ENCODE measurements around the gene ANGPT4. TPM values are rescaled to one million over a fixed set of nuclear protein-coding genes. Genes with fewer than 3 reads are reported as not detected.
"Not testable (repeated sequence)": the region's sequence is repeated elsewhere in the genome, so short reads cannot be mapped to it uniquely, and the experiment has no call there.

Gene ANGPT4
- total RNA-seq, 8 experiments from 2014 or later: 0.05 to 0.28 (median 0.08) TPM; not detected in 3

DNA sequence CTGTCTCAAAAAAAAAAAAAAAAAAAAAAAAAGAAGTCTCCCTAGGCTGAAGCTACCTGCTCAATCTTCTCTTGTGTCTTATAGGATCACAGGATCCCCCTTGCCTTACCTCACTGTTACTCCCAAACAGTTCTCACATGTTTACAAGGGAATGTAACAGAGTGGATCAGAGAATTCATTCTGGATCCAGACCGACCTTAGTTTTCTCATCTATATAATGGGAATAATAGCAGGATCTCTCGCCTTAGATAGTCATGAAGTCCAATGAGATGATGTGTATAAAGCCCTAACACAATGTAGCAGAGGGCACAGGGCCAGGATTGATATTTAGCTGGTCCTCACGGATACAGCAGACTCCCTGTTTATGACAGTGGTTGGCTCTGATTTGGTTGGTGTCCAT is 84.9 kb downstream of the ANGPT4 start:
- WGBS, 10 experiments: 20 to 83% (median 69%) methylated on average over 1 to 3 of the region's 3 CpGs; no CpG with 5 or more reads in 6 of the 10 experiments
- Histone ChIP-seq H3K4me1 (replicated peaks in 1 of 2) (peaks cover 11 to 14% of the 10 kb centered on the region in 2 donors), H3K27ac (no peak overlapping the region), H3K4me3 (no peak overlapping the region)
- ATAC-seq (replicated peaks in 6 of 8): no peak
- in situ Hi-C loops (cut with MboI; ENCODE audit: low pct_unique_long_range_greater_than_20kb in 2 of 9, low sequenced_read_pairs in 9 of 9, unreplicated experiment in 9 of 9): no loop called here

- Histone ChIP-seq H3K27ac (no peak overlapping the region), H3K4me1 (replicated peaks in 1 of 2) (peaks cover 11 to 14% of the 10 kb centered on the region in 2 donors), H3K4me3 (no peak overlapping the region)
- whole genome bisulfite sequencing, 10 experiments: 32 to 90% (median 75%) methylated on average over 2 to 8 of the region's 8 CpGs
- in situ Hi-C loops (cut with MboI; ENCODE audit: low pct_unique_long_range_greater_than_20kb in 2 of 9, low sequenced_read_pairs in 9 of 9, unreplicated experiment in 9 of 9): no loop called here
- no peak for ATAC-seq (replicated peaks in 6 of 8)
Measured at GRCh38 chr20:830011-830521, 86.1 kb downstream of the ANGPT4 start.

DNA sequence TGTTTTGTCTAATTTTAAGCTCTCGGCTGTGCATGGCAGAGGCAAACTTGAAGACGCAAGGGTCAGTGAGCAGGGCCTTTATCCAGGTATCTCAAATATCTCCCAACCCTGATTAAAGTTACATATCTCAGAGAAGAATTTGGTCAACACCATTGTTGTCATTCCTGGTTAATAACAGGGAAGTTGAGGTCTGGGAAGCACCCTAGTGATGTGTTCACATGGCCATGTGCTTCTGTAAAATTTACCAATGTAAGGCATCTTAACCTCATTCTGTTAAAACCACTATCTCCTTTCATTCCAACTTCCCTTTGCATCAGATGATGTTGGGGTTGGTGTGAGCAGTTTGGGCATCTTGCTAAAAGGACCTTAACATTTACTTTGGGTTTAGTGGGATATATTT is 86.6 kb downstream of the ANGPT4 start:
- in situ Hi-C loops (cut with MboI; ENCODE audit: low pct_unique_long_range_greater_than_20kb in 2 of 9, low sequenced_read_pairs in 9 of 9, unreplicated experiment in 9 of 9): no loop called here
- peaks cover 9 to 14% of the 10 kb centered on the region in 2 donors for H3K4me1 ChIP-seq (replicated peaks in 1 of 2)
- WGBS, 10 experiments: 80 to 100% (median 100%) methylated on average over 1 to 2 of the region's 2 CpGs; no CpG with 5 or more reads in 5 of the 10 experiments
- H3K4me3 ChIP-seq: no peak overlapping the region
- no peak overlapping the region for H3K27ac ChIP-seq
- no peak for ATAC-seq (replicated peaks in 6 of 8)

DNA sequence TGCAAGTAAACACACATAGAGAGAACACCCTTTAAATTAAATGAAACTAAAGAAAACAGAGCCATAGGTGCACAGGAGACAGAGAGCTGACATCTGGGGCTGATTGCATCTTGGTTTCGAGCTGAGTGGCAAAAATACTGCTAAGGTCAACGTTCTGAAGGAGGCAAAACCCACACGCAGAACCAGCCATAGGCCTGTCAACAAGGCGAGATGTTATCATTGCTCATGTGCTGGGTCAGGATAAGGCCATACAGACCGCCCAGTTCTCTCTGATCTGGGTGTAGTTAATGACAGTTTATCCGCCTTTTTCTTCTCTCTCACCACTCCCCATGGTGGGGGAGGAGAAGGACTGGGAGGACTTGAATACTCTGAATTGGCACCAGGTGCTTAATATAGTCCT is 87.1 kb downstream of the ANGPT4 start:
- Histone ChIP-seq H3K4me1 (replicated peaks in 1 of 2) (peaks cover 5 to 14% of the 10 kb centered on the region in 2 donors), H3K27ac (peak overlapping the region in 1 of 2 donors; percentile 57), H3K4me3 (no peak overlapping the region)
- ATAC-seq (replicated peaks in 6 of 8): peak in 4 of 8 experiments; percentile 9 to 27 (median 12)
- in situ Hi-C loops (cut with MboI; ENCODE audit: low pct_unique_long_range_greater_than_20kb in 2 of 9, low sequenced_read_pairs in 9 of 9, unreplicated experiment in 9 of 9): no loop called here
- 10 to 60% (median 36%) methylated on average over 1 to 5 of the region's 6 CpGs; no CpG with 5 or more reads in 2 of the 10 experiments for WGBS, 10 experiments

DNA sequence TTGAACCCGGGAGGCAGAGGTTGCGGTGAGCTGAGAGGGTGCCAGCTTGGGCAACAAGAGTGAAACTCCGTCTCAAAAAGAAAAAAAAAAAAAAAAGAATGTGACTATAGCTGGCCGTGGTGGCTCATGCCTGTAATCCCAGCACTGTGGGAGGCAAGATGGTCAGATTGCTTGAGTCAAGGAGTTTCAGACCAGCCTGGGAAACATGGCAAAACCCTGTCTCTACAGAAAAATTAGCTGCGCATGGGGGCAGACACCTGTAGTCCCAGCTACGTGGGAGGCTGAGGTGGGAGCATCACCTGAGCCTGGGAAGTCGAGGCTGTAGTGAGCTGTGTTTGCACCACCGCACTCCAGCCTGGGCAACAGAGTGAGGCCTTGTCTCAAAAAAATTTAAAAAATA is 88.2 kb downstream of the ANGPT4 start:
- ATAC-seq (replicated peaks in 6 of 8); H3K27ac ChIP-seq; in situ Hi-C loops (cut with MboI; ENCODE audit: low pct_unique_long_range_greater_than_20kb in 2 of 9, low sequenced_read_pairs in 9 of 9, unreplicated experiment in 9 of 9); H3K4me3 ChIP-seq: not testable (repeated sequence)
- 82 to 100% (median 92%) methylated on average over 2 to 8 of the region's 8 CpGs for WGBS, 10 experiments
- peaks cover 9 to 18% of the 10 kb centered on the region in 2 donors for H3K4me1 ChIP-seq (replicated peaks in 1 of 2)

- WGBS, 10 experiments: 65 to 100% (median 80%) methylated on average over 1 to 5 of the region's 7 CpGs; no CpG with 5 or more reads in 2 of the 10 experiments
- no peak overlapping the region for H3K27ac ChIP-seq
- H3K4me3 ChIP-seq: no peak overlapping the region
- H3K4me1 ChIP-seq (replicated peaks in 1 of 2): peaks cover 11 to 17% of the 10 kb centered on the region in 2 donors
- in situ Hi-C loops (cut with MboI; ENCODE audit: low pct_unique_long_range_greater_than_20kb in 2 of 9, low sequenced_read_pairs in 9 of 9, unreplicated experiment in 9 of 9): no loop called here
- ATAC-seq (replicated peaks in 6 of 8): no peak
Measured at GRCh38 chr20:826695-827323, 89.3 kb downstream of the ANGPT4 start.

DNA sequence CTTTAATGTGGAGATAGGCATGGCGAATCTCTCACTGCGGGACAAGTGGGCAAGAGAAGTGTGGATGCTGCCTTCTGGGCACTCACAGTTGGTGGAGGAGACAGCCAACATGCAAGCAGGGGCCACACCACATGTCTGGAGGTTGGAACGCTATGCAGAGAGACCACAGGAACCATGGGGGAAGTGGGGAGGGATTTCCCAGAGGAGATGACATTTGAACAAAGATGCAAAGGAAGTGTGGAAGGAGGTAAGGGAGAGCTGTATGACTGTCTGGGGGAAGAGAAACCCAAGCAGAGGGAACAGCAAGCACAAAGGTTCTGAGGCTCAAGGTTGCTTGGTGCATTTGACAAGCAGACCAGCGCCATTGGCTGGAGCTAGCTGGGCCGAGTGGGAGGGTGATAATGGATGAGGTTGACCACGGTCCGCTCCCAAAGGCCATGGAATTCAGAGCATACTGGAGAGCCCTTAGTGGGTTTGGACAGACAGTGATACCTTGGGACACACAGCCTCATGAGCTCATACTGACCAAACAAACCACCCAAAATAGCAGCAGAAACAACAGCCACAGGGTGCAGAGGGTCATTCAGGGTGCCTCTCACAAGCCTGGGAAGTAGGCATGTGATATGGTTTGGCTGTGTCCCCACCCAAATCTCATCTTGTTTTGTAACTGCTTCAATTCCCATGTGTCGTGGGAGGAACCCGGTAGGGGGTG is 90.3 kb downstream of the ANGPT4 start:
- peak in 2 of 8 experiments; percentile 11 to 31 for ATAC-seq (replicated peaks in 6 of 8)
- H3K4me1 ChIP-seq (replicated peaks in 1 of 2): peaks cover 11 to 17% of the 10 kb centered on the region in 2 donors
- in situ Hi-C loops (cut with MboI; ENCODE audit: low pct_unique_long_range_greater_than_20kb in 2 of 9, low sequenced_read_pairs in 9 of 9, unreplicated experiment in 9 of 9): no loop called here
- WGBS, 10 experiments: 54 to 100% (median 92%) methylated on average over 2 to 5 of the region's 9 CpGs; no CpG with 5 or more reads in 2 of the 10 experiments
- H3K27ac ChIP-seq: no peak overlapping the region
- no peak overlapping the region for H3K4me3 ChIP-seq

DNA sequence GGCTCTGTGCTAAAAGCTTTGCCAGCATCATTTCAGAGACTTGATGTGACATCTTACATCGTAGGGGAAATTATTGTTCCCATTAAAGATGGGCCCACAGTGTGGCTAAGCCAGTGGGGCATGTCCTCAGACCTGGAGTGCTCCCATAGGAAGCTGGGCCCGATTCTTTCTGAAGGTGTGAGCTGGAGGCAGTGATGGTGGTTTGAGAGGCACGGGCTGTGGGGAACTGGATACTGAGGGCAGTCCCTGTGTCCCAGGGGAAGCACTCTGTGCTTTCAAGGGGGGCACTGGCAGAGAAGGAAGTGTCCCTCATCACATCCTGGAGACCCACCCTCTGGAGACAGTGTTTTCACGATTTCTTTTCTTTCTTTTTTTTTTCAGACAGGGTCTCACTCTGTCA is 91.2 kb downstream of the ANGPT4 start:
- 40 to 84% (median 76%) methylated on average over 1 to 4 of the region's 4 CpGs; no CpG with 5 or more reads in 5 of the 10 experiments for WGBS, 10 experiments
- ATAC-seq (replicated peaks in 6 of 8): no peak
- Histone ChIP-seq H3K4me1 (replicated peaks in 1 of 2) (peaks cover 11 to 17% of the 10 kb centered on the region in 2 donors), H3K4me3 (no peak overlapping the region), H3K27ac (no peak overlapping the region)
- in situ Hi-C loops (cut with MboI; ENCODE audit: low pct_unique_long_range_greater_than_20kb in 2 of 9, low sequenced_read_pairs in 9 of 9, unreplicated experiment in 9 of 9): loop anchor here in 6 of 9 experiments (25.0 kb wide), 3 partner anchors 137 to 387 kb away; partner anchors contain the start of genes C20orf202 (in 3 of the 6) and PSMF1 (in 1 of the 6)

GRCh38 chr20:824490-824889 is 91.6 kb downstream of the ANGPT4 start:
- WGBS, 10 experiments: 90 to 100% (median 100%) methylated on average over 1 to 4 of the region's 4 CpGs; no CpG with 5 or more reads in 4 of the 10 experiments
- in situ Hi-C loops (cut with MboI; ENCODE audit: low pct_unique_long_range_greater_than_20kb in 2 of 9, low sequenced_read_pairs in 9 of 9, unreplicated experiment in 9 of 9): loop anchor here in 6 of 9 experiments (25.0 kb wide), 3 partner anchors 138 to 388 kb away; partner anchors contain the start of genes C20orf202 (in 3 of the 6) and PSMF1 (in 1 of the 6)
- no peak overlapping the region for H3K27ac ChIP-seq

DNA sequence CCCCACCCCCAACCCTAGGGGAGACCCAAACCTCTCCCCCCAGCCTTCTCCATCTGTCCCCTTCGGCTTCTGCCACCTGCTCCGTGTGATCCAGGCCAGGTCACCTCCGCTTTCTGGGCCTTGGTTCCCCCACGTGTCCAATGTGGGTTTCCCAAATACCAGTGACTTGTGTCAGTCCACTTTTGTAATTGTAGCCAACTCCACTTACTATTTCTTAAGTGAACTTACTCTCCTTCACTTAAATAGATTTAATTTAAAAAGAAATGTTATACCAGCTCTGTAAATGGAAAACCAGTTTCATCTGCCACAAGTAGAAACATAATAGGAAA is 92.6 kb downstream of the ANGPT4 start:
- WGBS, 10 experiments: 55 to 80% methylated on average over 1 to 3 of the region's 4 CpGs; no CpG with 5 or more reads in 8 of the 10 experiments
- no peak overlapping the region for H3K4me3 ChIP-seq
- peaks cover 6 to 7% of the 10 kb centered on the region in 2 donors for H3K4me1 ChIP-seq (replicated peaks in 1 of 2)
- H3K27ac ChIP-seq: no peak overlapping the region
- in situ Hi-C loops (cut with MboI; ENCODE audit: low pct_unique_long_range_greater_than_20kb in 2 of 9, low sequenced_read_pairs in 9 of 9, unreplicated experiment in 9 of 9): loop anchor here in 6 of 9 experiments (25.0 kb wide), 3 partner anchors 139 to 389 kb away; partner anchors contain the start of genes C20orf202 (in 3 of the 6) and PSMF1 (in 1 of the 6)
- no peak for ATAC-seq (replicated peaks in 6 of 8)

More at GRCh38 chr20:824490-824889, 91.6 kb downstream of the ANGPT4 start:
- Histone ChIP-seq H3K4me1 (replicated peaks in 1 of 2) (peaks cover 11 to 15% of the 10 kb centered on the region in 2 donors), H3K4me3 (no peak overlapping the region)
- no peak for ATAC-seq (replicated peaks in 6 of 8)

DNA sequence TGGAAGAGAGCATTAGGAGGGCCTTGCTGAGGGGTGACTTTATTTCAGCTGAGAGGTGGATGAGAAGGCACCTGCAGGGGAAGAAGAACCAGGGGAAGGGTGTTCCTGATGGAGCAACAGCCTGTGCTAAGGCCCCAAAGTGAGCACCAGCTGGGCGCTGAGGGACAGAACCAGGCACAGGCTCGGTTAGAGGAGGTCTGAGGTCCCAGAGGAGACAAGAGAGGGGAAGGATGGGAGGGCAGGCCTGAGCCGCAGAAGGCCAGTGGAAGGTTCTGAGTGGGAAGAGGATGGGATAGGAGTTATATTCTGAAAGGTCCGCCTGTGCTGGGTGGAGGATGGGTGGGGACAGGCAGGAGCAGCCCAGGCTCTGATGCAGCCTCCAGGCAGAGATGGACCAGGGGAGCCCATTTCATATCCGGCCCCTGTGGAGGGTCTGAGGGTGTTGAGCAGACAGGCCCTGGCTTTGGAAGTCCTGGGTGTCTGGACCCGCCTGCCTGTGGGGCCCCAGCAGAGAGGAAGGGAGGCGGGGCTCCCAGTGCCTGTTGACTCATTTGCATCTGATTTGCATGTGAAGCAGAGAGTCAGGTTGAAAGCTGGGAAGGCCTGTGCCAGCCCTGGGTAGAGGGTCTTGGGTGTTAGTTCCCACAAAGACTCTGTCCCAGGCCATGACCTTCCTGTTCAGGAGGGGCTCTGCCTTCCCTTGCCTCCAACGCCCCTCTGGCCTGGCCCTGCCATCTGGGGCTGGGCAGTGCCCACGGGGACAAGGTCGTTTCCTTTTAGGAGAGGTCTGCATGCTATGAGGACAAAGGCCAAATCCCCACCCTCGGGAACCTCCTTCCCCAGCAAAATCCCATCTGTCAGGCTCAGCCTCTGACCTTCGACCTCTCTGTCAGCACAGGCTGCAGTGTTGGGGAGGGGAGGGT is 93.2 kb downstream of the ANGPT4 start:
- Histone ChIP-seq H3K4me1 (replicated peaks in 1 of 2) (peaks cover 5 to 7% of the 10 kb centered on the region in 2 donors), H3K4me3 (no peak overlapping the region), H3K27ac (no peak overlapping the region)
- in situ Hi-C loops (cut with MboI; ENCODE audit: low pct_unique_long_range_greater_than_20kb in 2 of 9, low sequenced_read_pairs in 9 of 9, unreplicated experiment in 9 of 9): loop anchor here in 6 of 9 experiments (25.0 kb wide), 3 partner anchors 139 to 389 kb away; partner anchors contain the start of genes C20orf202 (in 3 of the 6) and PSMF1 (in 1 of the 6)
- peak in 6 of 8 experiments; percentile 32 to 61 (median 50) for ATAC-seq (replicated peaks in 6 of 8)
- WGBS, 10 experiments: 0 to 90% (median 50%) methylated on average over 1 to 4 of the region's 12 CpGs; no CpG with 5 or more reads in 3 of the 10 experiments

DNA sequence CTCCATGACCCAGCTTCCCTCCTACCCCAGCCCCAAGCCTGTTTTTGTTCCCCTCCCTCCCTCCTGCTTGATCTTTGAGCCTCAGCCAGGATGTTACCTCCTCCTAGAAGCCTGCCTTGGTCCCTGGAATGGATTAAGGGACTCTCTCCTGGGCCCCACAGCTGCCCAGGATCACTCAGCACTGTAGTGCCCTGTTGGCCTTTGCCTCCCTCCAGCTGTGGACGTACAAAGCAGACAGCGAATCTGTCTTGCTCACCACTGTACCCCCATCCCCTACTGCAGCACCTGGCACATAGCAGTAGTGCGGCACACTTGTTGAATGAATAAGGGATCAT is 94.4 kb downstream of the ANGPT4 start:
- in situ Hi-C loops (cut with MboI; ENCODE audit: low pct_unique_long_range_greater_than_20kb in 2 of 9, low sequenced_read_pairs in 9 of 9, unreplicated experiment in 9 of 9): loop anchor here in 6 of 9 experiments (25.0 kb wide), 3 partner anchors 141 to 391 kb away; partner anchors contain the start of genes C20orf202 (in 3 of the 6) and PSMF1 (in 1 of the 6)
- no peak overlapping the region for H3K27ac ChIP-seq
- WGBS, 10 experiments: 93 to 100% (median 100%) methylated on average over 1 to 2 of the region's 3 CpGs; no CpG with 5 or more reads in 6 of the 10 experiments
- no peak for ATAC-seq (replicated peaks in 6 of 8)
- peaks cover 5 to 7% of the 10 kb centered on the region in 2 donors for H3K4me1 ChIP-seq (replicated peaks in 1 of 2)
- H3K4me3 ChIP-seq: no peak overlapping the region
